Measurements from ENCODE around the gene ZNF331. TPM values are rescaled to one million over a fixed set of nuclear protein-coding genes. Genes with fewer than 3 reads are reported as not detected.
A peak's percentile ranks its signal among the peaks of the same experiment; 100 is the strongest.
"Not testable (repeated sequence)": the region's sequence is repeated elsewhere in the genome, so short reads cannot be mapped to it uniquely, and the experiment has no call there.

The ZNF331 gene
- total and polyA plus RNA-seq, 7 donors: 3.6 to 26.8 (median 16.8) TPM

GRCh38 chr19:53509443-53509842, 28.5 kb upstream of the ZNF331 start:
- no peaks in the 10 kb centered on the region for H3K27me3 ChIP-seq
- intact Hi-C loops (cut with DNase I): no loop called here
- peaks cover 0 to 10% (median 2%) of the 10 kb centered on the region in 4 donors for H3K4me1 ChIP-seq
- no peaks in the 10 kb centered on the region for H3K9me3 ChIP-seq
- H3K4me3 ChIP-seq: no peak overlapping the region
- 73 to 75% methylated on average over 3 of the region's 3 CpGs for WGBS, 2 donors
- H3K27ac ChIP-seq: no peak overlapping the region
- DNase-seq: no peak
- H3K36me3 ChIP-seq: no peaks in the 10 kb centered on the region
- TF ChIP-seq POLR2A (IDR thresholded peaks at IDR 0.05) (no peak), EP300 (IDR thresholded peaks at IDR 0.05) (no peak)

GRCh38 chr19:53509845-53510244, 28.1 kb upstream of the ZNF331 start:
- DNase-seq: no peak
- Histone ChIP-seq H3K36me3 (no peaks in the 10 kb centered on the region), H3K27me3 (no peaks in the 10 kb centered on the region), H3K4me3 (no peak overlapping the region), H3K27ac (no peak overlapping the region), H3K9me3 (no peaks in the 10 kb centered on the region), H3K4me1 (peaks cover 0 to 6% (median 2%) of the 10 kb centered on the region in 4 donors)
- TF ChIP-seq POLR2AphosphoS5 (IDR thresholded peaks at IDR 0.05): no peak
- no peak for TF ChIP-seq EP300 (IDR thresholded peaks at IDR 0.05)
- TF ChIP-seq POLR2A (IDR thresholded peaks at IDR 0.05): no peak
- TF ChIP-seq, protein P1, sequence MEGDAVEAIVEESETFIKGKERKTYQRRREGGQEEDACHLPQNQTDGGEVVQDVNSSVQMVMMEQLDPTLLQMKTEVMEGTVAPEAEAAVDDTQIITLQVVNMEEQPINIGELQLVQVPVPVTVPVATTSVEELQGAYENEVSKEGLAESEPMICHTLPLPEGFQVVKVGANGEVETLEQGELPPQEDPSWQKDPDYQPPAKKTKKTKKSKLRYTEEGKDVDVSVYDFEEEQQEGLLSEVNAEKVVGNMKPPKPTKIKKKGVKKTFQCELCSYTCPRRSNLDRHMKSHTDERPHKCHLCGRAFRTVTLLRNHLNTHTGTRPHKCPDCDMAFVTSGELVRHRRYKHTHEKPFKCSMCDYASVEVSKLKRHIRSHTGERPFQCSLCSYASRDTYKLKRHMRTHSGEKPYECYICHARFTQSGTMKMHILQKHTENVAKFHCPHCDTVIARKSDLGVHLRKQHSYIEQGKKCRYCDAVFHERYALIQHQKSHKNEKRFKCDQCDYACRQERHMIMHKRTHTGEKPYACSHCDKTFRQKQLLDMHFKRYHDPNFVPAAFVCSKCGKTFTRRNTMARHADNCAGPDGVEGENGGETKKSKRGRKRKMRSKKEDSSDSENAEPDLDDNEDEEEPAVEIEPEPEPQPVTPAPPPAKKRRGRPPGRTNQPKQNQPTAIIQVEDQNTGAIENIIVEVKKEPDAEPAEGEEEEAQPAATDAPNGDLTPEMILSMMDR (IDR thresholded peaks at IDR 0.05): no peak
- 68 to 80% methylated on average over 5 of the region's 5 CpGs for WGBS, 2 donors
- intact Hi-C loops (cut with DNase I): loop anchor here (10.0 kb wide), 1 partner anchor 235 kb away; no protein-coding TSS in a partner anchor

DNA sequence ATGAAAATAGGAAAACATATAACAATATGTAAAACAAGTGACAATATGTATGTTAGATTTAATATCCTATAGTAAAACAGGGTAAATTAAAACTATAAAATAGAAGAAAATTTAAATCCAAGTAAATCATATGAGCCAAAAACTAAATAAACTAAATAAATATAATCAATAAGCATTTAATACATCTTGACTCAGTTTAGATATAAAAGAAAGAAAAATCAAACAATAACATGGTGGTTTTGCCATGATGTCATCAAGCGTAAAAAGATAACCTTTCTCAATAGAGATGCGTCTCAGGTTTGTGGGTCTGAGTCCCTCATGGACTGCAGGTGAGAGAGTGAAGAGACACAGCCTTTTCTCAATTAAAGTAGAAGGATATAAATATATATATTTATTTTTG, 26.6 kb upstream of the ZNF331 start:
- DNase-seq: no peak
- intact Hi-C loops (cut with DNase I): loop anchor here (10.0 kb wide), 1 partner anchor 233 kb away; no protein-coding TSS in a partner anchor
- WGBS, 2 donors: 94% methylated on average over 2 of the region's 2 CpGs

DNA sequence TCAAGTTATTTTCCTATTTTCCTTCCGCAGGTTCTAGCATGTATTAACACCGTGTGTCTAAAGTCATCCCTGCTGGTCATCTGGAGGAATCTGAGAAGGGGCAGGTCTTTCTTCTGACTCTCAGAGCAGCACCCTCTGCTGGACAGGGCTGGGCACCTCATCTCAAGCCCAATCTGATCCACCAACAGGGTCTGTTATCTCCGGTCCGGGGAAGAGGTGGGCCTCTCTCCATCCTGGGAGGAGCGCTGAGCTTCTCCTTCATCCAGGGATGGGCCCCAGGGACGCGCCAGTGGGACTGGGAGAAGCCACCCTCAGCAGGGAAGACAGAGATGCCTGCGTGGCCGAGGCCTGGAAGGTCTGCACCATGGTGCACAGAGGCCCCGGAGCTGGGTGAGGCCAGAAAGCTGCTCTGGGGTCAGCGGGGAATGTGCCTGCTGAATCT, 26.0 kb upstream of the ZNF331 start:
- Histone ChIP-seq H3K27ac (no peak overlapping the region), H3K36me3 (no peaks in the 10 kb centered on the region), H3K4me3 (no peak overlapping the region), H3K9me3 (no peaks in the 10 kb centered on the region), H3K4me1 (no peaks in the 10 kb centered on the region), H3K27me3 (no peaks in the 10 kb centered on the region)
- intact Hi-C loops (cut with DNase I): loop anchor here (2.0 to 10.0 kb wide), 2 partner anchors 81 to 233 kb away; partner anchors contain the start of gene ZNF761
- peak; percentile 74 for DNase-seq
- WGBS, 2 donors: 38 to 40% methylated on average over 11 of the region's 11 CpGs
- TF ChIP-seq POLR2AphosphoS5 (IDR thresholded peaks at IDR 0.05): no peak
- TF ChIP-seq, protein P1 (IDR thresholded peaks at IDR 0.05): peak in 3 of 4 experiments; percentile 63 to 73 (median 64)

More for the DNA sequence above, 26.6 kb upstream of the ZNF331 start:
- Histone ChIP-seq H3K9me3 (no peaks in the 10 kb centered on the region), H3K27me3 (no peaks in the 10 kb centered on the region), H3K27ac (no peak overlapping the region), H3K36me3 (no peaks in the 10 kb centered on the region), H3K4me1 (no peaks in the 10 kb centered on the region), H3K4me3 (no peak overlapping the region)
- TF ChIP-seq EP300 (IDR thresholded peaks at IDR 0.05): no peak
- TF ChIP-seq, protein P1 (IDR thresholded peaks at IDR 0.05): no peak

GRCh38 chr19:53515047-53515446, 22.9 kb upstream of the ZNF331 start:
- H3K36me3 ChIP-seq, H3K4me3 ChIP-seq, DNase-seq, H3K27me3 ChIP-seq, H3K4me1 ChIP-seq, H3K9me3 ChIP-seq, H3K27ac ChIP-seq: not testable (repeated sequence)
- intact Hi-C loops (cut with DNase I): loop anchor here (5.0 to 10.0 kb wide), 2 partner anchors 230 to 318 kb away; no protein-coding TSS in a partner anchor
- WGBS, 2 donors: 91 to 95% methylated on average over 3 of the region's 3 CpGs

All from sigmoid colon (tissue), 7 donors.